Measurements from ENCODE around the gene HOPX. TPM values are rescaled to one million over a fixed set of nuclear protein-coding genes. Genes with fewer than 3 reads are reported as not detected.
A peak's percentile ranks its signal among the peaks of the same experiment; 100 is the strongest.
"Not testable (repeated sequence)": the region's sequence is repeated elsewhere in the genome, so short reads cannot be mapped to it uniquely, and the experiment has no call there.

The HOPX gene, protein sequence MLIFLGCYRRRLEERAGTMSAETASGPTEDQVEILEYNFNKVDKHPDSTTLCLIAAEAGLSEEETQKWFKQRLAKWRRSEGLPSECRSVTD
- total RNA-seq (2014; rRNA removed; shearing (Covaris generic)): not detected in 2 replicates

DNA sequence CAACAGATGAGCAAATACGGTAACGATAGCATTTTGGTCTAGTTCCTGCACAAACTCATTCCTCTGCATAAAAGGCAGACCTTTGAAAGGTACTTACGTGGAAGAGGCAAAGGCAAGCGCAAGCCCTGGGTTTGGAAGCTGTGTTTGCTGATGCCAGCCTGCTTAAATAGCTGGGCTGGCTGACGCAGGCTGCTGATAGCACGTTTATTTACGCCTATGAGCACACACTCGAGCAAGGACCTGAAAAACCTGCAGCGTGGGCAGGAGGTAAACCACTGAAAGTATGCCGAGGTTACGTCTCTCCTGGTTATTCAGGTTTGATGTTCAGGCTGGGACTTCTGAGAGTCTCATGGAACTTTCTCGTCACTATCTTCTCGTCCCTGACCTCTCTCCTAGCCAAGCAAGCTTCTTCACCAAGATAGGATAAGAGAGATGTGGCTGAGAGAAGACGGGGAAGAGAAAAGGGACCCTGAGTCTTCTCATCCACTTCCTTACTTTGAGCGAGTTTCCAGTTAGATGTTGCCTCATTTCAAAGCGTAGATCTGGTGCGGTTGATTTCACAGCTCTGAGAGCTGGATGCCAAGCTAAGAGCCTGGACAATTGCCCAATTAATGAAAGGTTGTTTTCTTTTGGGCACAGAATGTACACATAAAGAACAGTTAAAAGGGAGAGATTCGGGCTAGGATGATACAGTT is at the start of gene HOPX:
HOPX (minus strand) TSS at position 139 of the 695 bp plus-strand sequence. CDS start 23,480 bp downstream, outside the sequence.
- in situ Hi-C loops (cut with HindIII; ENCODE audit: low sequenced_read_pairs): no loop called here
- DNase-seq (ENCODE audit: low spot score): peak; percentile 15

DNA sequence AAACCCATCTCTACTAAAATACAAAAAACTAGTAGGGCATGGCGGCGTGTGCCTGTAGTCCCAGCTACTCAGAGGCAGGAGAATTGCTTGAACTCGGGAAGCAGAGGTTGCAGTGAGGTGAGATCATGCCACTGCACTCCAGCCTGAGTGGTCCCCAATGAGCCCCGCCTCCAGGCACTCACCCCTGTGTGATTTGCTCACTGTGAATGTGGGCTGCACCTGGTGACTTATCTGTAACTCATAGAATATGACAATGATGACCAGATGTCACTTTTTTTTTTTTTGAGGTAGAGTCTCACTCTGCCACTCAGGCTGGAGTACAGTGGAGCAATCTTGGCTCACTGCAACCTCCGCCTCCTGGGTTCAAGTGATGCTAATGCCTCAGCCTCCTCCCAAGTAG is 49.0 kb upstream of the HOPX start:
- DNase-seq (ENCODE audit: low spot score): no peak
- in situ Hi-C loops (cut with HindIII; ENCODE audit: low sequenced_read_pairs): no loop called here

DNA sequence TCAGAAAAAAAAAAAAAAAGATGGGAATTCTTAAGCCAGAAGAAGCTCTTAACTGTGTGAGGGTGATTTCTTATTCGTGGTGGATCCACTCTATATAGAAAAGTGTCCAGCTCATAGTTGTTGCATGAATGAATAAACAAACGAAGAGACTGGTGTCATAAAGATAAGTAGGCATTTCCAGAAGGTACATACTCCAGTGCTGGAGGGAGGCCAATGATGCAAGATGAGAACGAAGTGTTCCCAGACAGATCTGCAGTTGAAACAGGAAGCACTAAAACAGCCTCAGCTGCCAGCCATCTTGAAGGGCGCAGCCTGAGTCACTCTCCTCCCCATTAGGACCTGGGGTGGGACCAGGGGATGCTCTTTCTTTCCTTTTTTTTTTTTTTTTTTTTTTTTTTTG is 47.4 kb upstream of the HOPX start:
- DNase-seq (ENCODE audit: low spot score): no peak
- in situ Hi-C loops (cut with HindIII; ENCODE audit: low sequenced_read_pairs): no loop called here

DNA sequence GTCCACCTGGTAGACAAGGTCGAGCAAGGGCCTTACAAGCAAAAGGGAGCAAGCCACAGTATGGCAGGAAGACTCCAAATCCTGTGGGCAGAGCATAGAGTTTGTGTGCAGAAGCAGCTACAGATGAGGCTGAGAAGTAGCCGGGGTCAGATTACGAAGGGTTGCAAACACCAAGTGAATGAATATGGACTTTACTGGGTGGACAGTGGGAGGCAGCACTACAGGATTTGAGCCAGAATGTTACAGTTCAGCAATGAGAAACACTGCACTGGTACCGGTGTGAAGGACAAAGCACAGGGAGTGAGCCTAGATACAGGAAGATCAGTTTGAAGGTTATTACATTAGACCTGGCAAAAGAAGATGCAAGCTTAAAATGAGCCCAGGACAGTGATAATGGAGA is 46.1 kb upstream of the HOPX start:
- in situ Hi-C loops (cut with HindIII; ENCODE audit: low sequenced_read_pairs): no loop called here
- no peak for DNase-seq (ENCODE audit: low spot score)

DNA sequence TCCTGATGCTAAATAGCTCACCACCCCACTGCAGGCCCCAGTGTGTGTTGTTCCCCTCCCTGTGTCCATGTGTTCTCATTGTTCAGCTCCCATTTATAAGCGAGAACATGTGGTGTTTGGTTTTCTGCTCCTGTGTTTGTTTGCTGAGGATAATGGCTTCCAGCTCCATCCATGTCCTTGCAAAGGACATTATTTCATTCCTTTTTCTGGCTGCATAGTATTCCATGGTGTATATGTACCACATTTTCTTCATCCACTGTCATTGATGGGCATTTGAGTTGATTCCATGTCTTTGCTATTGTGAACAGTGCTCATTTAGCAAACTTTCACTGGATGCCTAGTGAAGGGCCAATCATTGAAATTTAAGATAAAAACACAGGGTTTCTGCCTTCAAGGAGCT is 45.5 kb upstream of the HOPX start:
- in situ Hi-C loops (cut with HindIII; ENCODE audit: low sequenced_read_pairs); DNase-seq (ENCODE audit: low spot score): not testable (repeated sequence)

DNA sequence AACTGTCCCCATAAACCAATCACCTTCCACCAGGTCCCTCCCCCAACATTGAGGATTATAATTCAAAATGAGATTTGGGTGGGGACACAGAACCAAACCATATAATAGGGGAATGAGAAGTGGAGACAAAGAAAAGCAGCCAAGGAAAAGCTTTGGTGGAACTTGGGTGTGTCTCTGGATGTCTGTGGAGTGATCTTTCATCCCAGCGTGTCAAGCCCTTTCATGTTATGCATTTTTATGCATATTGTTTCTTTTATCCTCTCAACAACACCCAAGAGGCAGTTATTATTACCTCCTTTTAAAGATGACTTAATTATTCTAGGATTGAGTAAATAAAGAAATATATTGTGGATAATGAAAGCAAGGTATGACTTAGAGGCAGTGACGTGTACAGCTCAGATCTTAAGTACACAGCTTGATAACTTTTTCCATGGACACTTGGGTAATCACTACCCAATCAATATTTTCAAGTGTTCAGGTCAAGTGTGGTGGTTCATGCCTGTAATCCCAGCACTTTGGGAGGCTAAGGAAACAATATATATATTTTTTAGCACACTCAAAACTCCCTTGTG is 42.6 kb upstream of the HOPX start:
- in situ Hi-C loops (cut with HindIII; ENCODE audit: low sequenced_read_pairs): no loop called here
- DNase-seq (ENCODE audit: low spot score): no peak

DNA sequence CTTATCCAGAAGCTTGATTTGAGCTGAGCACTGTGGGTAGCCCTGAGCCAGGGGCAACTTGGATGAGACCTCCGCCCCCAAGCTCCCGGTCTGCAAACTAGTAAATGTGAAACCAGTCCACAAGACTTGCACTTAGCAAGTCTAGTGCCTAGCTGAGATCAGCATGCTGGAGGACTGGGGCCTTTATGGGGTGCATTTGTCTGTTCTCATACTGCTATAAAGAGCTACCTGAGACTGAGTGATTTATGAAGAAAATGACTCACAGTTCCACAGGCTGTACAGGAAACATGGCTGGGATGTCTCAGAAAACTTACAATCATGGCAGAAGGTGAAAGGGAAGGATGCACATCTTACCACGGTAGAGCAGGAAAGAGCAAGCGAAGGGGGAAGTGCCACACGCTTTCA is 42.1 kb upstream of the HOPX start:
- no peak for DNase-seq (ENCODE audit: low spot score)
- in situ Hi-C loops (cut with HindIII; ENCODE audit: low sequenced_read_pairs): no loop called here

DNA sequence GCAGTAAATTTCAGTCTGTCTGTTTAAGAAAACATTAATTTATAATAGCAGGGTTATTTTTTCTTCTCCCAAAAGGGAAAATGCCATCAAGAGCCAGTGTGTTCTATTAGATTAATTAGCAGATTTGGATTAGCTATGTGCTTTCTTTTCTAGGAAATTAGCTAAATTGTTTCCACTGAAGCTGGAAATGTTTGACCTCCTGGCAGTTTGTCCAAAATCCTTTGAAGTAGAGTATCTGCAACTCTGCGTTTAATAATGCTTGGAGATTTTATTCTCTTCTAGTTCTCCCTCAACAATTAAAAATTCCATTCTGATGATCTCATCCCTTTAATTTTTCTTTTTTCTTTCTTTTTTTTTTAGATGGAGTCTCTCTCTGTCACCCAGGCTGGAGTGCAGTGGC is 27.1 kb upstream of the HOPX start:
- in situ Hi-C loops (cut with HindIII; ENCODE audit: low sequenced_read_pairs): no loop called here
- no peak for DNase-seq (ENCODE audit: low spot score)

DNA sequence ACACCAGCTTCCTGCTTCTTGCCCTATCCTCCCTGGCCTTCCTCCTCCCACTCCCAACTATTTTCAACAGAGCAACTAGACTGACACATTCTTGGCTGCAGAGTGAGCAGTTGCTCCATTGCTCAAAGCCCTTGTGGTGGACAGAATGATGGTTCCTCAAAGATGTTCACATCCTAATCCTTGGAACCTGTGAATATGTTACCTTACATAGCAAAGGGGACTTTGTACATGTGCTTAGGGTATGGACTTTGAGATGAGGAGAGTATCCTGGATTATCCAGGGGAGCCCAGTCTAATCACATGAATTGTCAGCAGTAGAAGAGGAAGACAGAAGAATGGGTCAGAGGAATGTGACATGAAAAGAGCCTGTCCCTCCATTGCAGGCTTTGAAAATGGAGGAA is 24.9 kb upstream of the HOPX start:
- DNase-seq (ENCODE audit: low spot score): no peak
- in situ Hi-C loops (cut with HindIII; ENCODE audit: low sequenced_read_pairs): no loop called here

DNA sequence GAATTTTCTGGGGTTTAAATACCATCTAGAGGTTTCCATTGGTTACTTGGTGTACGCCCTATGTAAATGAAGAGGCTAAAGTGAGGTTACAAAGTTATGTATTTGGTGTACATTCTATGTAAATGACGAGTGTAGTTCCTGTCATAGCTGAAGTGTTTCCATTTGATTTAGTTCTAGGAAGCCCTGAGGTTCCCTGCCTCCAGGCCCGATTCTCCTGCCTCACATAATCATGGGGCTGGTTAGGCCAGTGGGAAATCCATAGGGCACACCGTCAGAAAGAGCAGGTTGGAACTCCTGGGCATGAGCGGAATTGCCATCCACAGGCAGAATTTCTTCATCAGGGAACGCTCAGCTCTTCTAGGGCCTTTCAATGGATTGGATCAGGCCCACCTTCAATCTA is 24.2 kb upstream of the HOPX start:
- in situ Hi-C loops (cut with HindIII; ENCODE audit: low sequenced_read_pairs): no loop called here
- no peak for DNase-seq (ENCODE audit: low spot score)

DNA sequence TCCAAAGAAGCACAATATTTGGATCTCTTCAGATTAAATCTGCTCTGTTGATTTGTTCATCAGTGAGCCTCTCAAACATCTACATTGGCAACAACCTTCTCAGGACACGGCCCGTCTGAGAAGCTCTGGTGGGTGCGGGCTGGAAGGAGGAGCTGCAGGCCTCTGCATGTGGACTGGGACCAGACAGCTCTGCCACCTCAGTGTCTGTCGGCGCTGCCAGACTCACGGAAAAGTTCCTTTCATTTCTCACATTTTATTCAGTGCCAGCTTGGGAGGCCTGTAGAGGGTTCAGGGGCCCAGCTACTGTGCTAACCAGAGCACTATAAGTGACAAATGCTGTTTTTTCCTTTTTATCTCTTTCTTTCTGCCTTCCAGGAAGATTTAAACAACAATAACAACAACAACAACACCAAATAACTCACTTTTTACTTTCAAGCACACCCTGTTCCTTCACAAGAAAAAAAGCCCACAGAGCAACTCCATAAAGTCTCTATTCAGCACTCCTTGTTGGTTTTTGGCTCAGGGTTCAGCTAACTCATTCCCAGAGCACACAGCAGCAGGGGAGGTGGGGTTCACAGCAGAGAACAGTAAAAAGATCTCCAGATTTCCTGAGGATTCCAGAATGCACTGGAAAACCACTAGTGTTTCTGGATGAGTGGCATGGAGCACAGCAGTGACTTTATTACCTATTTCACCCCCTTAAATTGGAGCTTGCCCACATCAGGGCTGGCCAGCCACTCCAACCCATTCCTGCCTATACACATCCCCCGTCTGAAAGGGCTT is 23.2 kb upstream of the HOPX start:
- no peak for DNase-seq (ENCODE audit: low spot score)
- in situ Hi-C loops (cut with HindIII; ENCODE audit: low sequenced_read_pairs): no loop called here

DNA sequence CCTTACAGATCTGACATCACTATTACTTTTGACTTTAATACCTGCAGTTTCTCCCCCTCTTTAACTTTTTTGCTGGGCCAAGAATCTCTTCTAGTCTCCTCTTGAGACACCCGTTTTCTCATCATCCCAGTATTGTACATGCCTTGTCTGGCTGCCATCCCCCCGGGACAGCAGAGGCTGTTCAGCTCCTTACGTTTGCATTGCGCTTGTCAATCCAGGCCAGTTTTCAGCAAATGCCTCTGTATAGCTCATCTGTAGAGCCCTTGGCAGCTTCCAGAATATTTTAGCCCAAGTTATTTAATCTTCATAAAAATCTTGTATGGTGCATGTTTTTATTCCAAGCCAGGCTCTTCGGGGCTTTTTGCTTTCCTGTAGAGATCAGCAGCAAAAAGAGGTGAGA is 22.3 kb upstream of the HOPX start:
- in situ Hi-C loops (cut with HindIII; ENCODE audit: low sequenced_read_pairs): no loop called here

DNA sequence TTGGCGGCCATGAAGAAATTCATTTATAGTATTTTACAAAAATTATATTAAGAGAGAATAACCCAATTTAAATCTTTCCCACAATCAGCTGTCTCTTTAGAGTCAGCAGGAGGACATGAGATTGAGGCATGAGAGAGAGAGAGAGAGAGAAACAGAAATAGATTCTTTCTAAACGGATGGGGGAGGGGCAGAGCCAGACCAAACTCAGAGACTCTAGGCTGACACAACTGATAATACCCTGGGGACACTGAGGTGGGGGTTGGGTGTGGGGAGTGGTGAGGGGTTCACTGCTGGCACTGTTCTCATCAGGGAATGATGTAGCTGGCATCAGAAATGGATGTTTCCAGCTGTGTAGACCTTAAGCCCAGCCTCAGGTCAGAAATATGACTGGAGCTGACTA is 20.5 kb upstream of the HOPX start:
- in situ Hi-C loops (cut with HindIII; ENCODE audit: low sequenced_read_pairs): no loop called here

More for the DNA sequence above, 22.3 kb upstream of the HOPX start:
- DNase-seq (ENCODE audit: low spot score): no peak

DNA sequence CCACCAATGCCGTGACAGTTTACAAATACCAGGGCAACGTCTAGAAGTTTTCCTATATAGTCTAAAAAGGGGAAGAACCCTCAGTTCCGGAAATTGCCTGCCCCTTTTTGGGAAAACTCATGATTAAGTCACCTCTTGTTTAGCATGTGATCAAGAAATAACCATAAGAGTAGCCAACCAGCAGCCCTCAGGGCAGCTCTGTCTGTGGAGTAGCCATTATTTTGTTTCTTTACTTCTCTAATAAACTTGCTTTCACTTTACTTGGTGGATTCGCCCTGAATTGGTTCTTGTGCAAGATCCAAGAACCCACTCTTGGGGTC is 20.0 kb upstream of the HOPX start:
- in situ Hi-C loops (cut with HindIII; ENCODE audit: low sequenced_read_pairs): no loop called here

More for the DNA sequence above, 20.5 kb upstream of the HOPX start:
- no peak for DNase-seq (ENCODE audit: low spot score)

DNA sequence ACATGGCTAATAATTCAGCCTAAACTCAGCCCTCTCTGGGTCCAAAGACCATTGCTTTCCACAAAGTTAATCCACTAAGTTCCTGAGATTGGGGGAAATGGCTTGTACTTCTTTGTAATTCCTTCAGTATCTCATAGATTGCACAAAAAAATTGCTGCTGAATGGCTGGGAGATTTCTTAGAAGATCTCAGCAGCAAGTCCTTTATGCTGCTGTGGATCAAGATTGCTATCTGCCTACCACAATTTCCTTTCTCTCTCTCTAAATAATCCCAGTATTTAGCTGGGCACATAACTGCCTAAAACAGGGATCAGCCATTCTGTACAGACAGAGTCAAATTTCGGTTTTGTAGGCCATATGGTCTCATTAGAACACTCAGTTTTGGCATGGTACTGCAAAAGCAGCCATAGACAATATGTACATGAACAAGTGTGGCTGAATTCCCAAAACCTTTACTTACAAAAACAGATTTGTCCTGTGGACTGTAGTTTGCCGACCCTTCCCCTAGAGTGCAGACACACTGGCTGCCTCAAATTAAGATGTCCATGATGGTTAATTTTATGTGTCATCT is 18.5 kb upstream of the HOPX start:
- in situ Hi-C loops (cut with HindIII; ENCODE audit: low sequenced_read_pairs): no loop called here

More for the DNA sequence above, 20.0 kb upstream of the HOPX start:
- no peak for DNase-seq (ENCODE audit: low spot score)

DNA sequence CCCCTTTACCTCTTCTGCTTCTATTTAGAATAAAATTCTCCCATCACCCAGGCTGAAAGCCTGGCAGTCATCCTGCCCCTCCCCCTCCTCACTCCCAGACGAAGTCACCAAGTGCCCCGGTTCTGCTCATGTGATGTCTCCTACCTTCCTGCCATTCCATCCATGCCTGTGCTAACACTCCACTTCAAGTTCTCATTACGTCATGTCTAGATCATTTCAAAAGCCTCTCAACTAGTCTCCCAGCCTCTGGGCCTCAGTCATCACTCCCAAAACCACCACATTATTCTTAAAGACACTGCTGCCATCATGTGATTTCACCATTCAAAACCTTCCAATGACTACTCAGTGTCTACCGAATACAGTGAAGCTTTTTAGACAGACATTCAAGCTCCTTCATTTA is 17.2 kb upstream of the HOPX start:
- in situ Hi-C loops (cut with HindIII; ENCODE audit: low sequenced_read_pairs): no loop called here
- no peak for DNase-seq (ENCODE audit: low spot score)

More for the DNA sequence above, 18.5 kb upstream of the HOPX start:
- no peak for DNase-seq (ENCODE audit: low spot score)

DNA sequence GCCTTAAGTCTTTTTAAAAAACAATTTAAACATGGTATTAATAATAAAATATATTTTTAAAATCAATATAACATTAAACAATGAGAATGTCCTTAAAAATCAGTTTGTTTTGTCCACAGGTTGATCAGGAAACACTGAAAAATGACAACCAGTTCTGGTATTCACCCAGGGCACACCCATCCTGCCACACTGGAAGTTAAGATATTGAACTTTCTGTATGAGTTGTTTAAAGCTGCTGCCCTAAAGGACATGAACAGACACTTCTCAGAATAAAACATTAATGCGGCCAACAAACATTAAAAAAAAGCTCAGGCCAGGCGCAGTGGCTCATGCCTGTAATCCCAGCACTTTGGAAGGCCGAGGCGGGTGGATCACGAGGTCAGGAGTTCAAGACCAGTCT is 15.0 kb upstream of the HOPX start:
- in situ Hi-C loops (cut with HindIII; ENCODE audit: low sequenced_read_pairs): no loop called here
- DNase-seq (ENCODE audit: low spot score): no peak

DNA sequence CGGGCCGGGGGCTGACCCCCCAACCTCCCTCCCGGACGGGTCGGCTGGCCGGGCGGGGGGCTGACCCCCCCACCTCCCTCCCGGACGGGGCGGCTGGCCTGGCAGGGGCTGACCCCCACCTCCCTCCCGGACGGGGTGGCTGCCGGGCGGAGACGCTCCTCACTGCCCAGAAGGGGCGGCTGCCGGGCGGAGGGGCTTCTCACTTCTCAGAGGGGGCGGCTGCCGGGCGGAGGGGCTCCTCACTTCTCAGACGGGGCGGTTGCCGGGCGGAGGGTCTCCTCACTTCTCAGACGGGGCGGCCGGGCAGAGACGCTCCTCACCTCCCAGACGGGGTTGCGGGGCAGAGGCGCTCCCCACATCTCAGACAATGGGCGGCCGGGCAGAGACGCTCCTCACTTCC is 12.4 kb upstream of the HOPX start:
- in situ Hi-C loops (cut with HindIII; ENCODE audit: low sequenced_read_pairs): not testable (repeated sequence)

DNA sequence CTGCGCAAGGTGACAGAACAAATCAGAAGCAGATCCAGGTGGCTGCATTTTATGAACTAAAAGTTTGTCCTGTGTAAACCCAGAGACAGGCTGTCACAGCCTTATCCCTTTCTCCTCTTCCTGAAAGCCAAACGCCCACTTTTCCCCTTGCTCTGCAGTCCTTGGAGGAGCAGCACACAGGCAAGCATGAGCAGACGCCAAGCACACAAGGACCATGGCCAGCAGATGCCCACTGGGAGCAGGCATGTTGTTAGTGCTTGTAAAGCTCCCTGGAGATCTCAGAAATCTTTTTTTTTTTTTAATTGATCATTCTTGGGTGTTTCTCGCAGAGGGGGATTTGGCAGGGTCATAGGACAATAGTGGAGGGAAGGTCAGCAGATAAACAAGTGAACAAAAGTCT is 11.5 kb upstream of the HOPX start:
- DNase-seq (ENCODE audit: low spot score): no peak
- in situ Hi-C loops (cut with HindIII; ENCODE audit: low sequenced_read_pairs): no loop called here

More for the DNA sequence above, 12.4 kb upstream of the HOPX start:
- DNase-seq (ENCODE audit: low spot score): not testable (repeated sequence)

DNA sequence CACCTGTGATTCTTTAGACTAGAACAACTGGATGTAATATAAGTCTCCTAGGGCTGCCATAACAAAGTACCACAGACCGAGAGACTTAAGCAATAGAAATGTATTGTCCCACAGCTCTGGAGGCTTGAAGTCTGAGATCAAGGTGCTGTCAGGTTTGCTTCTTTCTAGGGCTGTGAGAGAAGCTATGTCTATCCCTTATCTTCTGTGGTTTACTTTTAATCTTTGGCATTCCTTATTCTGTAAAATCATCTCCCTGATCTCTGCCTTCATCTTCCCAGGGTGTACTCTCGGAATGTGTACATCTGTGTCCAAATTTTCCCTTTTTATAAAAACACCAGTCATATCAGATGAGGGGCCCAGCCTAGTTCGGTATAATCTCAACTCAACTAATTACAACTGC is 10.3 kb upstream of the HOPX start:
- no peak for DNase-seq (ENCODE audit: low spot score)
- in situ Hi-C loops (cut with HindIII; ENCODE audit: low sequenced_read_pairs): no loop called here
